Measurements from ENCODE around the gene BRINP1. TPM values are rescaled to one million over a fixed set of nuclear protein-coding genes. Genes with fewer than 3 reads are reported as not detected.

Gene BRINP1
- total and polyA plus RNA-seq, 2 donors (not counting 3 experiments of a cell fraction or from before 2014, with no cell fraction given): 0.04 TPM; not detected in 1

DNA sequence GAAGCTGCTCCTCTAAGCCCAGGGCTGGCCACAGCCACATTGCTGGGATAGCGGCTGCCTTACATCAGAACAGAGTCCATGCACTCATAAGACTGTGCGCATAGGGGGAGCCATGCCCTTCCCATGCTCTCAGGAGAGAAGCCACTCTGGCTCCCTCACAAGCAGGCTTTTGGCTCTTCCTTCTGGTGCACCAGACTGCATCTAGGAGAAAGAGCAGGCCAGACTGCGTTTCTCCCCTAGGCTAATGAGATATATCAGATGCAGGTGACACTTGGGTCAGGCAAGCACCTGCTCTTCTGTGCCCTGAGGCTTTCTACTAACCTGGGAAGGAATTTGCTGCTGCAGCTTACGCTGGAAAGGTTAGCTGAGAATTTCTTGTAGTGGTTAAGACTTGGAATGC lies 43.2 kb upstream of the BRINP1 start:
- dilution Hi-C loops (cut with MboI; ENCODE audit: extremely low pct_ligation_motif_present, low sequenced_read_pairs): no loop called here
- ChIA-PET POLR2A (no interaction called here), CTCF (no interaction called here)
- Histone ChIP-seq H3K9me3 (replicated peaks; ENCODE audit: control insufficient read depth, insufficient read depth, low read length) (no peaks in the 10 kb centered on the region), H3K9ac (replicated peaks; ENCODE audit: extremely low read depth, insufficient read depth, low read length) (no peak overlapping the region), H3K27ac (ENCODE audit: insufficient read depth, low read depth, low read length) (no peak overlapping the region), H3K9me1 (replicated peaks; ENCODE audit: control insufficient read depth, extremely low read depth, insufficient read depth, low read length) (no peaks in the 10 kb centered on the region), H4K20me1 (replicated peaks; ENCODE audit: control insufficient read depth, extremely low read depth, insufficient read depth, low read length) (no peaks in the 10 kb centered on the region), H3K4me1 (ENCODE audit: control insufficient read depth, extremely low read depth, insufficient read depth, low read length) (no peaks in the 10 kb centered on the region), H3K36me3 (ENCODE audit: control insufficient read depth in 2 of 2, extremely low read depth in 1 of 2, insufficient read depth in 2 of 2, low read length in 2 of 2) (no peaks in the 10 kb centered on the region), H2AFZ (ENCODE audit: low read depth, low read length) (no peak overlapping the region), H3K27me3 (ENCODE audit: control insufficient read depth in 2 of 2, insufficient read depth in 2 of 2, low read length in 2 of 2) (no peaks in the 10 kb centered on the region), H3K79me2 (ENCODE audit: control insufficient read depth, insufficient read depth, low read length) (no peaks in the 10 kb centered on the region), H3K4me2 (ENCODE audit: insufficient read depth, low read length) (no peak overlapping the region), H3K4me3 (replicated peaks in 1 of 3; ENCODE audit: insufficient read depth in 1 of 3, low read depth in 1 of 3, low read length in 3 of 3) (no peak overlapping the region)
- BruUV-seq (replicated peaks): no TSS peak
- DNase-seq (ENCODE audit: low read depth, low spot score): no peak
- TF ChIP-seq FOS (IDR thresholded peaks at IDR 0.05; ENCODE audit: borderline replicate concordance, insufficient read depth, low read length): no peak
- TF ChIP-seq CTCF (IDR thresholded peaks at IDR 0.05; ENCODE audit: extremely low read depth in 1 of 2, insufficient read depth in 1 of 2, low read depth in 1 of 2, low read length in 2 of 2): no peak
- TF ChIP-seq POLR2A (IDR thresholded peaks at IDR 0.05; ENCODE audit: low read depth, low read length): no peak
- no peak for TF ChIP-seq GATA2 (IDR thresholded peaks at IDR 0.05; ENCODE audit: insufficient read depth, insufficient read length, low read depth, low read length)
- TF ChIP-seq, protein P1, sequence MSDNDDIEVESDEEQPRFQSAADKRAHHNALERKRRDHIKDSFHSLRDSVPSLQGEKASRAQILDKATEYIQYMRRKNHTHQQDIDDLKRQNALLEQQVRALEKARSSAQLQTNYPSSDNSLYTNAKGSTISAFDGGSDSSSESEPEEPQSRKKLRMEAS (IDR thresholded peaks at IDR 0.05; ENCODE audit: insufficient read depth, insufficient read length): no peak
- TF ChIP-seq EZH2 (IDR thresholded peaks at IDR 0.05; ENCODE audit: borderline replicate concordance, low read depth, low read length, severe bottlenecking): no peak
- no peak for TF ChIP-seq JUN (IDR thresholded peaks at IDR 0.05; ENCODE audit: borderline replicate concordance, insufficient read depth, insufficient read length, low read depth)
- TF ChIP-seq MYC (IDR thresholded peaks at IDR 0.05; ENCODE audit: low read depth, low read length): no peak
- no peak for TF ChIP-seq POLR2AphosphoS5 (IDR thresholded peaks at IDR 0.05; ENCODE audit: insufficient read depth, low read depth, low read length)
- intact Hi-C loops (cut with micrococcal nuclease): no loop called here
- FAIRE-seq: no peak

Measured in endothelial cell of umbilical vein (primary cell).